ENCODE measurements around the gene TCAF1.

The TCAF1 gene

DNA sequence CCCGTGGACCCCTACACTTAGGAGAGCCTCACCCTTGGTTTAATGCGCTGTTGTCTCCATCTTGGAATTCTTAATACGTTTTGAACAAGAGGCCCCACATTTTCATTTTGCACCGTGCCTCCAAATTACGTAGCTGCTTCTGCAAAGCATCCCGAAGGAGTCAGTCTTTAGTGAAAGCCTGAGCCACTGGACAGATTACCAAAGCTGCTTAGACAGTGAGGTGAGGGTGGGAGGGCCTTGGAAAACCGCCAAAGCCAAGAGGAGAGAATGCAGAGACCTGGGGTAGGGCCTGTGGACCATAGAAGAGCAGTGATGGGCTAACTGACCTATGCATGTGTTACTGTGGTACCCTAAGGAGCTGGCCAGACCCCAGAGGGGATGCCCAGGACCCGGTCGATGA is 4.2 kb upstream of the TCAF1 start:
- TF ChIP-seq TCF12 (IDR thresholded peaks at IDR 0.05; ENCODE audit: low read depth) (no peak), CEBPB (IDR thresholded peaks at IDR 0.05) (no peak), CREB1 (IDR thresholded peaks at IDR 0.05; ENCODE audit: low read depth) (no peak), FOXM1 (IDR thresholded peaks at IDR 0.05; ENCODE audit: borderline replicate concordance, low read depth) (no peak), TAF1 (IDR thresholded peaks at IDR 0.05; ENCODE audit: low read depth) (no peak), YY1 (IDR thresholded peaks at IDR 0.05; ENCODE audit: low read depth) (no peak), NFIC (IDR thresholded peaks at IDR 0.05) (no peak), TEAD4 (IDR thresholded peaks at IDR 0.05) (no peak), EGR1 (IDR thresholded peaks at IDR 0.05) (no peak), RAD21 (IDR thresholded peaks at IDR 0.05; ENCODE audit: low read depth) (no peak), REST (IDR thresholded peaks at IDR 0.05; ENCODE audit: low read depth) (no peak)
- TF ChIP-seq, protein P1, sequence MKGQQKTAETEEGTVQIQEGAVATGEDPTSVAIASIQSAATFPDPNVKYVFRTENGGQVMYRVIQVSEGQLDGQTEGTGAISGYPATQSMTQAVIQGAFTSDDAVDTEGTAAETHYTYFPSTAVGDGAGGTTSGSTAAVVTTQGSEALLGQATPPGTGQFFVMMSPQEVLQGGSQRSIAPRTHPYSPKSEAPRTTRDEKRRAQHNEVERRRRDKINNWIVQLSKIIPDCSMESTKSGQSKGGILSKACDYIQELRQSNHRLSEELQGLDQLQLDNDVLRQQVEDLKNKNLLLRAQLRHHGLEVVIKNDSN (IDR thresholded peaks at IDR 0.05) = no peak
- TF ChIP-seq, protein P2, sequence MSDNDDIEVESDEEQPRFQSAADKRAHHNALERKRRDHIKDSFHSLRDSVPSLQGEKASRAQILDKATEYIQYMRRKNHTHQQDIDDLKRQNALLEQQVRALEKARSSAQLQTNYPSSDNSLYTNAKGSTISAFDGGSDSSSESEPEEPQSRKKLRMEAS (IDR thresholded peaks at IDR 0.05) = no peak

DNA sequence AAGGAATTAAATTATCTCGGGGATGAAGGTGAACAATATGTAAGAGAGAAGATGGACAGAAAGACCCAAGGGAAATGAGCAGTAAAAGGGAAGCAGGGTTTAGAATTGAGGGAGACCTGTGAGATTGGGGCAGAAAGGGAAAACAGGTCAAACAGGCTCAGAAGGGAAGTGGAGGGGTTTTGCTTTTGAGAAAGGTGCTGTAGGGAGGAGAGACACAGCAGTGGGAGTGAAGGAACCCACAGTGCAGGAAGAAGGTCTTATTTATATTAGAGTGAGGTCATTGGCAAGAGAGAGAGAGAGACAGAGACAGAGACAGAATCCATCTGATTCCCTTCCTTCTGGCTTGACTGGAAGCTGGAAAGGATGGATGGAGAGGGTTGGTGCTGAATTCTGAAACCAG is 3.5 kb upstream of the TCAF1 start:
- TF ChIP-seq, protein P1 (IDR thresholded peaks at IDR 0.05) = no peak
- TF ChIP-seq TCF12 (IDR thresholded peaks at IDR 0.05; ENCODE audit: low read depth) (no peak), NFIC (IDR thresholded peaks at IDR 0.05) (no peak), FOXM1 (IDR thresholded peaks at IDR 0.05; ENCODE audit: borderline replicate concordance, low read depth) (no peak), ZBTB7A (IDR thresholded peaks at IDR 0.05; ENCODE audit: low read depth) (no peak), EP300 (IDR thresholded peaks at IDR 0.05; ENCODE audit: borderline replicate concordance) (no peak), TAF1 (IDR thresholded peaks at IDR 0.05; ENCODE audit: low read depth) (no peak), RAD21 (IDR thresholded peaks at IDR 0.05; ENCODE audit: low read depth) (no peak), YY1 (IDR thresholded peaks at IDR 0.05; ENCODE audit: low read depth) (no peak)
- TF ChIP-seq, protein P2 (IDR thresholded peaks at IDR 0.05) = no peak

- no peak for TF ChIP-seq FOXM1 (IDR thresholded peaks at IDR 0.05; ENCODE audit: borderline replicate concordance, low read depth)
- TF ChIP-seq TEAD4 (IDR thresholded peaks at IDR 0.05) = no peak
Measured at GRCh38 chr7:143902332-143902899, 440 bp upstream of the TCAF1 start.

- TF ChIP-seq TEAD4 (IDR thresholded peaks at IDR 0.05) (no peak), EP300 (IDR thresholded peaks at IDR 0.05; ENCODE audit: borderline replicate concordance) (no peak)
Measured at GRCh38 chr7:143901332-143901667, 676 bp downstream of the TCAF1 start.

DNA sequence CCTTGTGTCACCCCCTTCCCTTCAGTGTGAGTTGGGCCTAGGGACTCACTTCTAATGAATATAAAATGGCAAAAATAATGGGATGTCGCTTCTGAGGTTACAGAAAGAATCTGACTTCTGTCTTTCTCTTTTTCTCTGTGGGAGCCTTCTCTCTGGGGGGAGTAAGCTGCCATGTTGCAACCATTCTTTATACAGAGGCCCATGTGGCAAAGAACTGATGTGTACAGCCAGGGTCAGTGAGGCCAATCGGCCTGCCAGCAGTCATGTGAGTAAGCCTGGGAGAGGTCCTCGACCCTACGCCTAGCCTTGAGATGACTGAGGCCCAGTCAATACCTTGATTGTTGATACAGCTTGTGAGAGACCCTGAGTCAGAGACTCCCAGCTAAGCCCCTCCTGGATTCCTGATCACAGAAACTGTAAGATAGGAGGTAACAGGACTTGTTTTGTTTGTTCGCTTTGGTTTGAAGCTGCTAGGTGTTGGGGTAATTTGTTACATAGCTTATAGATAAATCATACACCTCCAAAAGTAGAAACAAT is 1.7 kb downstream of the TCAF1 start:
- no peak for TF ChIP-seq ZBTB7A (IDR thresholded peaks at IDR 0.05; ENCODE audit: low read depth)

- TF ChIP-seq REST (IDR thresholded peaks at IDR 0.05; ENCODE audit: low read depth) = no peak
- no peak for TF ChIP-seq CEBPB (IDR thresholded peaks at IDR 0.05)
- no peak for TF ChIP-seq RAD21 (IDR thresholded peaks at IDR 0.05; ENCODE audit: low read depth)
- TF ChIP-seq FOXM1 (IDR thresholded peaks at IDR 0.05; ENCODE audit: borderline replicate concordance, low read depth) = no peak
- TF ChIP-seq NFIC (IDR thresholded peaks at IDR 0.05) = no peak
- TF ChIP-seq ZBTB7A (IDR thresholded peaks at IDR 0.05; ENCODE audit: low read depth) = no peak
- TF ChIP-seq TEAD4 (IDR thresholded peaks at IDR 0.05) = no peak
- TF ChIP-seq, protein P1 (IDR thresholded peaks at IDR 0.05) = no peak
- no peak for TF ChIP-seq CREB1 (IDR thresholded peaks at IDR 0.05; ENCODE audit: low read depth)
- no peak for TF ChIP-seq EP300 (IDR thresholded peaks at IDR 0.05; ENCODE audit: borderline replicate concordance)
- TF ChIP-seq EGR1 (IDR thresholded peaks at IDR 0.05) = no peak
- TF ChIP-seq TCF12 (IDR thresholded peaks at IDR 0.05; ENCODE audit: low read depth) = no peak
- TF ChIP-seq YY1 (IDR thresholded peaks at IDR 0.05; ENCODE audit: low read depth) = no peak
- TF ChIP-seq, protein P2 (IDR thresholded peaks at IDR 0.05) = no peak
- no peak for TF ChIP-seq TAF1 (IDR thresholded peaks at IDR 0.05; ENCODE audit: low read depth)
Measured at GRCh38 chr7:143898810-143899209, 3.2 kb downstream of the TCAF1 start.

Data from Ishikawa (cell line).